ENCODE measurements around the gene PLRG1.

DNA sequence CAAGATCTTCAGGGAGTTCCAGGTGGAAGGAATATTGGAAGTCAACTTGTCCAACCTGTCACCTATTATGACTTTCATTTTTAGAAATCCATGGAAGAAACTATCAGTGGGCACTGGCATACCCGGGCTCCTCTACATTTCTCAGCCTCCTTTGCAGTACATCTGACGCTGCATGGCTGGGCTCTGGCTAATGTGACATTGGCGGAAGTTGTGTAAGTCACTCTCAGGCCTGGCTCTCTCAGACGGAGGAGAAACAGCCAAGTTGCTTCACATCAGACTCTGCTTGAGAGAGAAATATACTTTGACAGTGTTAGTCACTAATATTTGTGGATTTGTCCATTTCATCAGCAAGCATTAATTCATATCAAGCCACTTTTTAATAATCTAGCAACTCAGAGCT, 63.1 kb downstream of the PLRG1 start:
- TF ChIP-seq CTCF (conservative IDR thresholded peaks at IDR 0.05; ENCODE audit: low read length) (no peak), EZH2phosphoT487 (IDR thresholded peaks at IDR 0.05; ENCODE audit: borderline replicate concordance) (no peak)
